Measurements from ENCODE around the gene STARD3. TPM values are rescaled to one million over a fixed set of nuclear protein-coding genes. Genes with fewer than 3 reads are reported as not detected.

The STARD3 gene
- total and polyA plus RNA-seq, 2 donors from 2014 or later: 32.1 to 47.6 TPM

- intact Hi-C loops (cut with DNase I): no loop called here
- FAIRE-seq (no peak), DNase-seq (no peak)
- no peaks in the 10 kb centered on the region for H3K36me3 ChIP-seq (ENCODE audit: control insufficient read depth in 2 of 3, insufficient read depth in 3 of 3, low read length in 3 of 3)
- H3K4me1 ChIP-seq (ENCODE audit: control insufficient read depth in 2 of 3, insufficient read depth in 2 of 3, low read depth in 1 of 3, low read length in 3 of 3): peaks cover 0 to 51% (median 25%) of the 10 kb centered on the region in 3 donors
- no peaks in the 10 kb centered on the region for H3K27me3 ChIP-seq (ENCODE audit: control insufficient read depth, insufficient read depth, low read length)
- peak overlapping the region; percentile 58 to 78 for H3K27ac ChIP-seq (ENCODE audit: low read depth in 2 of 2, low read length in 2 of 2)
- H3K4me3 ChIP-seq (ENCODE audit: low read length in 3 of 3): no peak overlapping the region
- TF ChIP-seq, protein P1, sequence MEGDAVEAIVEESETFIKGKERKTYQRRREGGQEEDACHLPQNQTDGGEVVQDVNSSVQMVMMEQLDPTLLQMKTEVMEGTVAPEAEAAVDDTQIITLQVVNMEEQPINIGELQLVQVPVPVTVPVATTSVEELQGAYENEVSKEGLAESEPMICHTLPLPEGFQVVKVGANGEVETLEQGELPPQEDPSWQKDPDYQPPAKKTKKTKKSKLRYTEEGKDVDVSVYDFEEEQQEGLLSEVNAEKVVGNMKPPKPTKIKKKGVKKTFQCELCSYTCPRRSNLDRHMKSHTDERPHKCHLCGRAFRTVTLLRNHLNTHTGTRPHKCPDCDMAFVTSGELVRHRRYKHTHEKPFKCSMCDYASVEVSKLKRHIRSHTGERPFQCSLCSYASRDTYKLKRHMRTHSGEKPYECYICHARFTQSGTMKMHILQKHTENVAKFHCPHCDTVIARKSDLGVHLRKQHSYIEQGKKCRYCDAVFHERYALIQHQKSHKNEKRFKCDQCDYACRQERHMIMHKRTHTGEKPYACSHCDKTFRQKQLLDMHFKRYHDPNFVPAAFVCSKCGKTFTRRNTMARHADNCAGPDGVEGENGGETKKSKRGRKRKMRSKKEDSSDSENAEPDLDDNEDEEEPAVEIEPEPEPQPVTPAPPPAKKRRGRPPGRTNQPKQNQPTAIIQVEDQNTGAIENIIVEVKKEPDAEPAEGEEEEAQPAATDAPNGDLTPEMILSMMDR (IDR thresholded peaks at IDR 0.05; ENCODE audit: borderline replicate concordance, extremely low read depth, insufficient read depth): no peak
- no peak overlapping the region for H3K9ac ChIP-seq (ENCODE audit: low read length in 3 of 3)
- no peaks in the 10 kb centered on the region for H3K9me3 ChIP-seq (ENCODE audit: control insufficient read depth in 2 of 3, insufficient read depth in 1 of 3, low read length in 3 of 3)
Observed at GRCh38 chr17:39674179-39674578, 37.2 kb downstream of the STARD3 start.

DNA sequence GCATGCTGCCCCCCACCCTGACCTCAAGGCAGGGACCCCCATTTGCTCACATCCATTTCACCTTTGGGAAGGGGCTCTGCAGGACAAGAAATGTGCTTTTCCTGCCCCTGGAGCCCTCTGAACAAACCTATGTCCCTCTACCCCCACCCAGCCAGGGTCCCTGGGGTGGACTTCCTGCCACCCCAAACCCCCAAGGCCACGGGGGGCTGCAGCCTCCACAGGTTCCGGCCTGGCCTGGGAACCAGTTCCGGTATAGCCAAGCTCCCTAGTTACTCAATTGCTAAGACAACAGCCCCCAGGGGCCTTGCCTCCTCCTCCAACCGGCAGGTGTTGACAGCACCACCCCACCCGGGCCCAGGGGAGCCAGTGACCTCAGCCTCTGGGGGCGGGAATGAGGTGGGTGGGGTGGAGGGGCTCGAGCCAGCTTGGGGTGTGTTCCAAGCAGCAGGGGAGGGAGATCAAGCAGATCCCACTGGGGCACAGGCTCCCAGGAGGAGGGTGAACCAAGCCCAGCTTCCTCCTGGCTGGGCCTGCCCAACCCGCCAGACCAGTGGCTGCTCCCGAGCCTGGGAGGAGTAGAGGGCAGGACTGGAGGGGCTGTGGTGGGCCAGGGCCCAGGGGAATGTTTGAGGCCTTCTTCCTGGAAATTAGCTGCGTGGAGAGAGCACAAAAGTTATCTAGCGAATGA is 37.9 kb downstream of the STARD3 start:
- no peaks in the 10 kb centered on the region for H3K36me3 ChIP-seq (ENCODE audit: control insufficient read depth in 2 of 3, insufficient read depth in 3 of 3, low read length in 3 of 3)
- peak overlapping the region; percentile 58 to 84 for H3K27ac ChIP-seq (ENCODE audit: low read depth in 2 of 2, low read length in 2 of 2)
- no peaks in the 10 kb centered on the region for H3K9me3 ChIP-seq (ENCODE audit: control insufficient read depth in 2 of 3, insufficient read depth in 1 of 3, low read length in 3 of 3)
- FAIRE-seq (no peak), DNase-seq (peak; percentile 82 to 95 (median 86))
- intact Hi-C loops (cut with DNase I): no loop called here
- no peaks in the 10 kb centered on the region for H3K27me3 ChIP-seq (ENCODE audit: control insufficient read depth, insufficient read depth, low read length)
- no peak overlapping the region for H3K4me3 ChIP-seq (ENCODE audit: low read length in 3 of 3)
- H3K9ac ChIP-seq (ENCODE audit: low read length in 3 of 3): peak overlapping the region in 1 of 3 donors; percentile 77
- peaks cover 0 to 57% (median 32%) of the 10 kb centered on the region in 3 donors for H3K4me1 ChIP-seq (ENCODE audit: control insufficient read depth in 2 of 3, insufficient read depth in 2 of 3, low read depth in 1 of 3, low read length in 3 of 3)
- TF ChIP-seq, protein P1 (IDR thresholded peaks at IDR 0.05; ENCODE audit: borderline replicate concordance, extremely low read depth, insufficient read depth): no peak

DNA sequence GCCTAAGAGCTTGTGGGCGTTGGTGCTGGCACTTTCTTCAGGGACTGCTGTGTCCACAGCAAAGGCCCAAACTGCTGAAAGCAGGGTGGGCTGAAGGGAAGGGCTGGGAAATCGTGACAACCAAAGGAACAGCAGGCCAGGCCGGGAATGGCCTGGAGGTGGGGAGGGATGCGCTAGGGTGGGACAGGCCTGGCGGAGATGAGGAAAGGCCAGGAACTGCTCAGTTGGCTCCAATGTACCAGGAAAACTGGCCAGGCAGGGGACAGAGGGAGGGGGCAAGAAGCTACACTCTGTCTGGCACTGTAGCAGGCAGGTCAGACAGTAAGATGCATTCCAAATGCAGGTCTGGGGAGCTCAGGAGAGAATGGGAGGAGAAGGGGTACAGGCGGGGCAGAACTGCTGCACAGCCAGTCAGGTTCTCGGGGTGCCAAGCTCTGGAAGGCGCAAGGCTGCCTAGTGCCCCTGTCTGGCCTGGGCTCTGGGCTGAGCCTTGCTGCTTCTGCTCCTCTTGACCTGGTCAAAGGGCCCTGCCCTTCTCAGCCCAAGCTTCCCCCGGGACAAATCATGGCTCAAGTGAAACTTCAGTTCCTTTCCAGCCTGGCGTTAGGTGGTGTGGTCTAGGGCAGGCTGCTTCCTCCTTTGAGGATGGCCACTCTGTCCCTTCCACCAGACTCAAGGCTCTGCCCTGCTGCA is 38.6 kb downstream of the STARD3 start:
- H3K27ac ChIP-seq (ENCODE audit: low read depth in 2 of 2, low read length in 2 of 2): peak overlapping the region; percentile 58 to 84
- H3K9ac ChIP-seq (ENCODE audit: low read length in 3 of 3): peak overlapping the region in 1 of 3 donors; percentile 77
- H3K4me3 ChIP-seq (ENCODE audit: low read length in 3 of 3): no peak overlapping the region
- intact Hi-C loops (cut with DNase I): no loop called here
- DNase-seq (peak in 1 of 5 donors; percentile 43), FAIRE-seq (no peak)
- no peaks in the 10 kb centered on the region for H3K9me3 ChIP-seq (ENCODE audit: control insufficient read depth in 2 of 3, insufficient read depth in 1 of 3, low read length in 3 of 3)
- H3K27me3 ChIP-seq (ENCODE audit: control insufficient read depth, insufficient read depth, low read length): no peaks in the 10 kb centered on the region
- H3K36me3 ChIP-seq (ENCODE audit: control insufficient read depth in 2 of 3, insufficient read depth in 3 of 3, low read length in 3 of 3): peaks cover 0 to 2% (median 0%) of the 10 kb centered on the region in 3 donors
- TF ChIP-seq, protein P1 (IDR thresholded peaks at IDR 0.05; ENCODE audit: borderline replicate concordance, extremely low read depth, insufficient read depth): no peak
- peaks cover 0 to 58% (median 32%) of the 10 kb centered on the region in 3 donors for H3K4me1 ChIP-seq (ENCODE audit: control insufficient read depth in 2 of 3, insufficient read depth in 2 of 3, low read depth in 1 of 3, low read length in 3 of 3)

Data from kidney (tissue), 14 donors.